Progenitor cell of endocrine pancreas (in vitro differentiated cells): ENCODE data around the gene GSK3B. TPM values are rescaled to one million over a fixed set of nuclear protein-coding genes. Genes with fewer than 3 reads are reported as not detected.

Experiments used
- DNase-seq: peaks from one replicate; pipeline ENCODE4 v3.0.0; 2021; ENCODE audit warnings: low spot score; ENCODE audit not compliant: unreplicated experiment
- H3K27ac Mint-ChIP-seq: 2 replicates; pipeline ENCODE4 v1.8.0; 2021; ENCODE audit warnings: mild to moderate bottlenecking, moderate library complexity, mixed read lengths
- H3K27me3 Mint-ChIP-seq: 2 replicates; pipeline ENCODE4 v1.8.0; 2021; ENCODE audit warnings: mixed read lengths
- H3K36me3 Mint-ChIP-seq: 2 replicates; pipeline ENCODE4 v1.8.0; 2022; ENCODE audit warnings: mixed read lengths; ENCODE audit not compliant: insufficient read depth
- H3K4me1 Mint-ChIP-seq: 2 replicates; pipeline ENCODE4 v1.8.0; 2021; ENCODE audit warnings: low read depth, mixed read lengths
- H3K4me3 Mint-ChIP-seq: 2 replicates; pipeline ENCODE4 v1.8.0; 2021; ENCODE audit warnings: low read depth, mild to moderate bottlenecking, moderate library complexity, mixed read lengths
- H3K9me3 Mint-ChIP-seq: 2 replicates; pipeline ENCODE4 v1.8.0; 2021; ENCODE audit warnings: low read depth, mixed read lengths
- total RNA-seq: library from RNA; stranded (reverse); gene quantifications from 2 replicates; pipeline ENCODE4 v1.2.1, GENCODE V29; 2021
- TF ChIP-seq, protein P1 (sequence below): fragments of 200-600 bp; sonication (generic); IDR thresholded peaks from one replicate; pipeline ENCODE4 v1.5.0; 2021; ENCODE audit warnings: antibody characterized with exemption, mild to moderate bottlenecking; ENCODE audit not compliant: unreplicated experiment

Gene GSK3B
- total RNA-seq, 1 donor from 2014 or later = 80.0 TPM

DNA sequence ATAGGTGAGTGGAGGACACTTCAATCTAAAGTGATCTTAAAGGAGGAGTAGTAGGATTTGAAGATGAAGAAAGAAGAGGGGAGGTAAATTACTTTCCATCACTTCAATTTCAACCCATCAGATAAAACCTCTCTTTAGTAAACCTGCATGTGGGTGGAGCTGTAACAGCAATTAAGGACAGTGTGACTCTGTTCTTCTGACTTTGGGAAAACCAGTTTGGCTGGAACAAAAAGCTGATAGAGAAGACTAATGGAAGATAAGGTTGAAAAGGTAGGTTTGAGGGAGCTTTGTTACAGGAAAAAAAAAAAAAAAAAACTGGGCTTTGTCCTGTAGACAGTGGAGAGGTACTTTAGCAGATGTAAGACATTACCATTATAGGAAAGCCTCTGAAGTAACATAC, 4.5 kb upstream of the GSK3B start:
- TF ChIP-seq, protein P1, sequence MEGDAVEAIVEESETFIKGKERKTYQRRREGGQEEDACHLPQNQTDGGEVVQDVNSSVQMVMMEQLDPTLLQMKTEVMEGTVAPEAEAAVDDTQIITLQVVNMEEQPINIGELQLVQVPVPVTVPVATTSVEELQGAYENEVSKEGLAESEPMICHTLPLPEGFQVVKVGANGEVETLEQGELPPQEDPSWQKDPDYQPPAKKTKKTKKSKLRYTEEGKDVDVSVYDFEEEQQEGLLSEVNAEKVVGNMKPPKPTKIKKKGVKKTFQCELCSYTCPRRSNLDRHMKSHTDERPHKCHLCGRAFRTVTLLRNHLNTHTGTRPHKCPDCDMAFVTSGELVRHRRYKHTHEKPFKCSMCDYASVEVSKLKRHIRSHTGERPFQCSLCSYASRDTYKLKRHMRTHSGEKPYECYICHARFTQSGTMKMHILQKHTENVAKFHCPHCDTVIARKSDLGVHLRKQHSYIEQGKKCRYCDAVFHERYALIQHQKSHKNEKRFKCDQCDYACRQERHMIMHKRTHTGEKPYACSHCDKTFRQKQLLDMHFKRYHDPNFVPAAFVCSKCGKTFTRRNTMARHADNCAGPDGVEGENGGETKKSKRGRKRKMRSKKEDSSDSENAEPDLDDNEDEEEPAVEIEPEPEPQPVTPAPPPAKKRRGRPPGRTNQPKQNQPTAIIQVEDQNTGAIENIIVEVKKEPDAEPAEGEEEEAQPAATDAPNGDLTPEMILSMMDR = no peak
- peak overlapping the region; percentile 35 for H3K4me3 Mint-ChIP-seq
- H3K27ac Mint-ChIP-seq = peak overlapping the region; percentile 67
- no peaks in the 10 kb centered on the region for H3K9me3 Mint-ChIP-seq
- H3K36me3 Mint-ChIP-seq = peaks cover 15% of the 10 kb centered on the region
- no peaks in the 10 kb centered on the region for H3K27me3 Mint-ChIP-seq
- DNase-seq = no peak
- H3K4me1 Mint-ChIP-seq = peaks cover 26% of the 10 kb centered on the region

DNA sequence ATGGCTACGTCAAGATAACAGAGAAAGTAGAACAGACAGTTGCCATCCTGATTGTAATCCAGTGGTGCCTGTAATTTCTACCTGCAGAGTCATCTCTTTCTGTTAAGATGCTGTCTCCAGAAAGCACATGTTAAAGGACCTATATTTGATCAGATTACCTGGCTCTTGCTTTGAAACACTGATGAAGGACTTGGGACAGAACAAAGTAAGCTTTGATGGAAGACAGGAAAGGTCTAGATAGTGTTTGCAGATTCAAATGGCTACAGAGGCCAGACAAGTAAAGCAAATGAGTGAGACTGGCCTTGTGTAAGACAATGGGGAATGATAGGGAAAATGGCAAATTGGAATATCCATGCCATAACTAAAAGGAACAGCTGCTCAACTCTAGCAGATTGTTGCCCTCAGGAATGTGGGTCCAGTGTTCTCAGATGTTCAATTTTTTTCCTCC, 1.8 kb upstream of the GSK3B start:
- H3K4me1 Mint-ChIP-seq = peaks cover 26% of the 10 kb centered on the region
- H3K4me3 Mint-ChIP-seq = no peak overlapping the region
- H3K27ac Mint-ChIP-seq = no peak overlapping the region
- H3K9me3 Mint-ChIP-seq = no peaks in the 10 kb centered on the region
- H3K27me3 Mint-ChIP-seq = no peaks in the 10 kb centered on the region
- TF ChIP-seq, protein P1 = no peak
- DNase-seq = no peak
- H3K36me3 Mint-ChIP-seq = peaks cover 10% of the 10 kb centered on the region

DNA sequence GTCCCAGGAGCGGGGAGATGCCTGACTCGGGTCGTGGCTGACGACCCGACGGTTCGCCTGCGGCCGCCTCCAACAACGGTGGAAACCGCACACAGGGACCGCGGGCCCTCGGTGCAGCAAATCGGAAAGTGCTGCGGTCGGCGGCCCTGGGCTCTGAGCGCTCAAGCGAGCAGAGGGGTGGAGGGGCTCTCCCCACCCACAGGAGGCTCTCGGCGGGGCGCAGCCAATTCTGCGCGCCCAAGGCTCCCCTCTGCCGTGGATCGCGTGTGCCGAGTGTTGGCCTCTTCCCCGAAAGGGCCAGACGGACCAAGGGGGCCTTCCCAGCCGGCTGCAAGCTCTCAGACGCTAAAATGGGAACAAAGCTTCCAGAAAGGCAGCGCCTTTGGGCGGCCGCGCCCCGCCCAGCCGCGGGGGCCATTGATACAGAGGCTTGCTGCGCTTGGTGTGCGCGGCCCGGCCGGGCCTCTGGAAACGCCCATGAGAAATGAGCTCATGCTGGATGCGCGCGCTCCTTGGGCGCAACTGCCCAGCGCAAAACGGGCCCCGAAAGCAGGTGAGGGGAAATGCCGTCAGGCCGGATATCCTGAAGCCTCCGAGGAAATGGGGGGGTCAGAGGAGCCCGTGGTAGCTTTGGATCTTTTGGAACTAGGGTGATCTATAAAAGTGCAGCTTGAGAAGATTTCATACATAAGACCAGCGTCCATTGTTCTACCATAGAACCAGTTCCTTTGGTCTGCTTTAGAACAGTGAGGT, 1.2 kb upstream of the GSK3B start:
- DNase-seq = peak; percentile 79
- H3K27me3 Mint-ChIP-seq = no peaks in the 10 kb centered on the region
- peaks cover 7% of the 10 kb centered on the region for H3K36me3 Mint-ChIP-seq
- TF ChIP-seq, protein P1 = no peak
- H3K4me1 Mint-ChIP-seq = peaks cover 23% of the 10 kb centered on the region
- no peak overlapping the region for H3K4me3 Mint-ChIP-seq
- no peaks in the 10 kb centered on the region for H3K9me3 Mint-ChIP-seq
- no peak overlapping the region for H3K27ac Mint-ChIP-seq

DNA sequence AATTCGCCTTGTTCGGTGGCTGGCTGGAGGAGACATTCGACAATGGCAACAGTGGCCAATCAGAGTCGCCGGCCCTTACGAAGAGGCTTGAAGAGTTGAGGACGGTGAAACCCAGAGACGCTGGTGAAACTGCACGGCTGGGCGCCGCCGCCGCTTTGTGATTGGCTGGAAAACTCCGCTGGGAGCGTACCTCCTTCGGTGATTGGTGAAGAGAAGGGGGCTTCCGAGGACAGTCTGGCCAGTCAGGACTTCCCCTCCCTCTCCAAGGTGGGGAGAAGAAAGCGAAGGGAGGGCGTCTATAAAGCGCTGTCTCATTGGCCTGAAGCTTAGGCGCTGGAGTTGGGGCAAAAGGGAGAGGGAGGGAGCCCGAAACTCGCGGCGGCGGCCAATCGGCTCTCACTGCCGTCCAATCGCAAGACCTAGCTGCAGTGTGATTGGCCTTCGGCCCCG, 554 bp upstream of the GSK3B start:
- H3K4me3 Mint-ChIP-seq = no peak overlapping the region
- H3K27ac Mint-ChIP-seq = no peak overlapping the region
- TF ChIP-seq, protein P1 = no peak
- DNase-seq = peak; percentile 98
- no peaks in the 10 kb centered on the region for H3K9me3 Mint-ChIP-seq
- H3K36me3 Mint-ChIP-seq = peaks cover 5% of the 10 kb centered on the region
- no peaks in the 10 kb centered on the region for H3K27me3 Mint-ChIP-seq
- H3K4me1 Mint-ChIP-seq = peaks cover 21% of the 10 kb centered on the region

DNA sequence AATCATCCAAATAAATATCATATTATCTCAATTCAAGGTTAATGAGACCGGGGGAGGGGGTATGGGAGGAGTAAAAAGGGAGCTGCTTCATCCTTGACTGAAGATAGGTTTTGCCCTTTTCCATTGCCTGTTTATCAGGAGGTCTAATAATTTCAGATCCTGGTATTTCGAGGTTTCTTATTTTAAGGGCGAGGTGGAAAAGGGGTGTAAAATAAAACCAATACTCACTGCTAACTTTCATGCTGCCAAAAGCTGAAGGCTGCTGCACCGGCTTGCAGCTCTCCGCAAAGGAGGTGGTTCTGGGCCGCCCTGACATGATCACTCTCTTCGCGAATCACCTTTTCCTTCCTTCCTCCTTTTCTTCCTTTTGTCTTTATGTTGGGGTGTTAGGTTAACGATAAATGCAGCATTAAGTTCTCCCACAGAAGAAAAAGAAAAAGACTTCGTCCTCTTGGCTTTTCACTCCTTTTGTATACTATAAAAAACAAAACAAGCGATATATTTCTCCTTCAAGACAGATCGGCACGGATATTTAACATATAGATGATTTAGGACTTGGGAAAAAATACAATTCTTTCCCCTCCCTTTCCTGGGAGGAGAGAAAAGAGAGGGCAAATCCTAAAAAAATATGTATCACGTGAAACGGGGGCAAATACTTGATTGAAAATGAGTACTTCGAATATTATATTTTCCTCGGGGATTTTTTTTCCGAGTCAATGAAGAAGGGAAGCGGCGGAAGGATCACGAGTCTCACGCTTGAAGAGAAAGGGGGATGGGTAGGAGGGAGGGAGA, 932 bp downstream of the GSK3B start:
- Mint-ChIP-seq H3K36me3 (no peaks in the 10 kb centered on the region), H3K4me3 (no peak overlapping the region), H3K27me3 (no peaks in the 10 kb centered on the region), H3K27ac (no peak overlapping the region), H3K4me1 (peaks cover 16% of the 10 kb centered on the region), H3K9me3 (no peaks in the 10 kb centered on the region)
- TF ChIP-seq, protein P1 = no peak
- no peak for DNase-seq
